Natural killer cell (primary cell): Measurements from ENCODE around the gene ADAMTS18. TPM values are rescaled to one million over a fixed set of nuclear protein-coding genes. Genes with fewer than 3 reads are reported as not detected.
A peak's percentile ranks its signal among the peaks of the same experiment; 100 is the strongest.

Source experiments
- ATAC-seq, 3 donors: fragments of 150-1000 bp in 2 of 3; fragments of 200-7000 bp in 1 of 3; cut with Tn5 transposase; 1 replicate in 1 of 3; 2 replicates in 2 of 3; pipeline ENCODE4 v1.10.0; 2021; ENCODE audit warnings: mild to moderate bottlenecking in 2 of 3, moderate library complexity in 2 of 3
- DNase-seq, 2 donors: peaks; one replicate each; pipeline versions ENCODE4 v3.0.0 to v3.0.0-alpha.2; 2013 to 2021; ENCODE audit warnings: mixed read lengths in 1 of 2
- H3K27ac ChIP-seq: one replicate; pipeline ENCODE4 v1.5.1; 2013; ENCODE audit warnings: mild to moderate bottlenecking, low read length
- H3K27me3 ChIP-seq: one replicate; pipeline ENCODE4 v1.6.1; 2013; ENCODE audit warnings: low read length; ENCODE audit not compliant: control insufficient read depth, insufficient read depth
- H3K36me3 ChIP-seq: one replicate; pipeline ENCODE4 v1.6.1; 2013; ENCODE audit warnings: low read length; ENCODE audit not compliant: control insufficient read depth, insufficient read depth
- H3K4me1 ChIP-seq: one replicate; pipeline ENCODE4 v1.6.1; 2013; ENCODE audit warnings: low read length; ENCODE audit not compliant: control insufficient read depth, insufficient read depth
- H3K4me3 ChIP-seq: one replicate; pipeline ENCODE4 v1.5.1; 2013; ENCODE audit warnings: low read length
- H3K9me3 ChIP-seq: one replicate; pipeline ENCODE4 v1.6.1; 2013; ENCODE audit warnings: low read length; ENCODE audit not compliant: control insufficient read depth, insufficient read depth
- H3K27ac Mint-ChIP-seq, 2 donors: one replicate each; pipeline ENCODE4 v1.8.0; 2022; ENCODE audit warnings: mild to moderate bottlenecking in 2 of 2, mixed read lengths in 2 of 2, moderate library complexity in 1 of 2
- H3K27me3 Mint-ChIP-seq, 2 donors: one replicate each; pipeline ENCODE4 v1.8.0; 2022; ENCODE audit warnings: low read depth in 2 of 2, mixed read lengths in 2 of 2
- H3K36me3 Mint-ChIP-seq: one replicate; pipeline ENCODE4 v1.8.0; 2022; ENCODE audit warnings: mixed read lengths
- H3K4me1 Mint-ChIP-seq, 2 donors: one replicate each; pipeline ENCODE4 v1.8.0; 2022; ENCODE audit warnings: mixed read lengths in 2 of 2
- H3K4me3 Mint-ChIP-seq: one replicate; pipeline ENCODE4 v1.8.0; 2022; ENCODE audit warnings: mild to moderate bottlenecking, moderate library complexity, mixed read lengths
- H3K9me3 Mint-ChIP-seq, 2 donors: one replicate each; pipeline ENCODE4 v1.8.0; 2022; ENCODE audit warnings: mixed read lengths in 2 of 2
- WGBS: methylation state at CpG from one replicate; pipeline ENCODE4 v1.1.7; 2013; ENCODE audit warnings: missing lambda C conversion rate; ENCODE audit not compliant: insufficient coverage; 5-methylcytosine and 5-hydroxymethylcytosine counted together
- intact Hi-C: fragments of 100-400 bp; cut with micrococcal nuclease; formaldehyde crosslinking; loops from one replicate; pipeline ENCODE4 v1.14.2; 2022
- total RNA-seq, 4 donors: library from RNA; stranded (reverse); fragments of 120-200 nt in 1 of 4; gene quantifications; one replicate each; pipeline versions ENCODE4 v1.2.3 to v1.2.4, GENCODE V29; 2013 to 2022
- TF ChIP-seq, protein P1 (sequence below): fragments of 200-600 bp; IDR thresholded peaks from one replicate; pipeline ENCODE4 v1.8.0; 2022; ENCODE audit warnings: antibody characterized with exemption

Gene ADAMTS18
- total RNA-seq, 3 donors from 2014 or later (not counting 1 experiment from before 2014, with no cell fraction given): not detected

DNA sequence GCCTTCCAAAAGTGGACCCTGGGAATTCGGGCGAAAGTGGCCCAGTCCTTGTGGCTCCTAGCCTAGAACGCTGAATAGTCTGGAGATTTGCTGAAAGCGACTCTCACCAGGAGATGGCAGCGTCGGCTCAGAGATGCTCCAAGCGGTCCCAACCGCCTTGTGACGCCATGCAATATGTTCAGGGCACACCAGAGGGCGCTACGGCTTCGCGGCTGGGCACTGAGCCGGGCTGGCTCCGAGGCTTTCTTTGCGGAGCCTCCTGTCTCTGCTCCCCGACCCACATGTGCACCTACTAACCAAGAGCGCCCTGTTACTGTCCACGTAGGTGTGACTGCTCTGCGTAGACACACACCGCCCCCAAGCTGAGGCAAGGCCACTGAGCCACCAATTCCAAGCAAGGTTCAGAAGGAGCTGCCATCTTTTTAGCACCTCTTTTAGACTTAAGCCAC lies 198.7 kb downstream of the ADAMTS18 start:
- intact Hi-C loops: loop anchor here (1.0 kb wide), 3 partner anchors 140 to 735 kb away; no protein-coding TSS in a partner anchor
- peak; percentile 99 for ATAC-seq
- H3K36me3 ChIP-seq: no peaks in the 10 kb centered on the region
- H3K27me3 ChIP-seq: no peaks in the 10 kb centered on the region
- no peak overlapping the region for H3K4me3 ChIP-seq
- no peak overlapping the region for H3K4me3 Mint-ChIP-seq
- H3K27ac ChIP-seq: no peak overlapping the region
- H3K9me3 Mint-ChIP-seq: no peaks in the 10 kb centered on the region
- WGBS: under 1% methylated on average over 21 of the region's 21 CpGs
- TF ChIP-seq, protein P1, sequence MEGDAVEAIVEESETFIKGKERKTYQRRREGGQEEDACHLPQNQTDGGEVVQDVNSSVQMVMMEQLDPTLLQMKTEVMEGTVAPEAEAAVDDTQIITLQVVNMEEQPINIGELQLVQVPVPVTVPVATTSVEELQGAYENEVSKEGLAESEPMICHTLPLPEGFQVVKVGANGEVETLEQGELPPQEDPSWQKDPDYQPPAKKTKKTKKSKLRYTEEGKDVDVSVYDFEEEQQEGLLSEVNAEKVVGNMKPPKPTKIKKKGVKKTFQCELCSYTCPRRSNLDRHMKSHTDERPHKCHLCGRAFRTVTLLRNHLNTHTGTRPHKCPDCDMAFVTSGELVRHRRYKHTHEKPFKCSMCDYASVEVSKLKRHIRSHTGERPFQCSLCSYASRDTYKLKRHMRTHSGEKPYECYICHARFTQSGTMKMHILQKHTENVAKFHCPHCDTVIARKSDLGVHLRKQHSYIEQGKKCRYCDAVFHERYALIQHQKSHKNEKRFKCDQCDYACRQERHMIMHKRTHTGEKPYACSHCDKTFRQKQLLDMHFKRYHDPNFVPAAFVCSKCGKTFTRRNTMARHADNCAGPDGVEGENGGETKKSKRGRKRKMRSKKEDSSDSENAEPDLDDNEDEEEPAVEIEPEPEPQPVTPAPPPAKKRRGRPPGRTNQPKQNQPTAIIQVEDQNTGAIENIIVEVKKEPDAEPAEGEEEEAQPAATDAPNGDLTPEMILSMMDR: peak; percentile 99
- H3K36me3 Mint-ChIP-seq: no peaks in the 10 kb centered on the region
- H3K9me3 ChIP-seq: no peaks in the 10 kb centered on the region
- peaks cover 8% of the 10 kb centered on the region in 2 donors for H3K27me3 Mint-ChIP-seq
- peak overlapping the region in 1 of 2 donors; percentile 20 for H3K27ac Mint-ChIP-seq
- H3K4me1 Mint-ChIP-seq: peaks cover 6 to 7% of the 10 kb centered on the region in 2 donors
- DNase-seq: peak; percentile 86 to 94
- peaks cover 6% of the 10 kb centered on the region for H3K4me1 ChIP-seq

DNA sequence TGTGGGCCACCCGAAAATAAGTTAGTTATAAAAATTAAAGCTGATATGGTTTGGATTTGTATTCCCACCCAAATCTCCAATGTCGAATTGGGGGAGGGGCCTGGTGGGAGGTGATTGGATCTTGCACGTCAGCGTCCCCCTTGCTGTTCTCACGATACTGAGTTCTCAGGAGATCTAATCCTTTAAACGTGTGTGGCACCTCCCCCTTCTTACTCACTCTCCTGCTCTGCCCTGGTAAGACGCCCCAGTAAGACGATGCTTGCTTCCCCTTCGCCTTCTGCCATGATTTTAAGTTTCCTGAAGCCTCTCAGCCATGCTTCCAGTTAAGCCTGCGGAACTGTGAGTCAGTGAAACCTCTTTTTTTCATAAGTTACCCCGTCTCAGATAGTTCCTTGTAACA lies 200.2 kb downstream of the ADAMTS18 start:
- Mint-ChIP-seq H3K9me3 (no peaks in the 10 kb centered on the region), H3K4me1 (peaks cover 6 to 7% of the 10 kb centered on the region in 2 donors), H3K36me3 (no peaks in the 10 kb centered on the region), H3K27ac (no peak overlapping the region), H3K27me3 (peaks cover 8 to 14% of the 10 kb centered on the region in 2 donors), H3K4me3 (no peak overlapping the region)
- TF ChIP-seq, protein P1: no peak
- no peak for DNase-seq
- peaks cover 6% of the 10 kb centered on the region for H3K4me1 ChIP-seq
- WGBS: 39% methylated on average over 11 of the region's 11 CpGs
- no peaks in the 10 kb centered on the region for H3K9me3 ChIP-seq
- H3K27ac ChIP-seq: no peak overlapping the region
- H3K27me3 ChIP-seq: no peaks in the 10 kb centered on the region
- no peaks in the 10 kb centered on the region for H3K36me3 ChIP-seq
- intact Hi-C loops: no loop called here
- no peak overlapping the region for H3K4me3 ChIP-seq
- no peak for ATAC-seq

DNA sequence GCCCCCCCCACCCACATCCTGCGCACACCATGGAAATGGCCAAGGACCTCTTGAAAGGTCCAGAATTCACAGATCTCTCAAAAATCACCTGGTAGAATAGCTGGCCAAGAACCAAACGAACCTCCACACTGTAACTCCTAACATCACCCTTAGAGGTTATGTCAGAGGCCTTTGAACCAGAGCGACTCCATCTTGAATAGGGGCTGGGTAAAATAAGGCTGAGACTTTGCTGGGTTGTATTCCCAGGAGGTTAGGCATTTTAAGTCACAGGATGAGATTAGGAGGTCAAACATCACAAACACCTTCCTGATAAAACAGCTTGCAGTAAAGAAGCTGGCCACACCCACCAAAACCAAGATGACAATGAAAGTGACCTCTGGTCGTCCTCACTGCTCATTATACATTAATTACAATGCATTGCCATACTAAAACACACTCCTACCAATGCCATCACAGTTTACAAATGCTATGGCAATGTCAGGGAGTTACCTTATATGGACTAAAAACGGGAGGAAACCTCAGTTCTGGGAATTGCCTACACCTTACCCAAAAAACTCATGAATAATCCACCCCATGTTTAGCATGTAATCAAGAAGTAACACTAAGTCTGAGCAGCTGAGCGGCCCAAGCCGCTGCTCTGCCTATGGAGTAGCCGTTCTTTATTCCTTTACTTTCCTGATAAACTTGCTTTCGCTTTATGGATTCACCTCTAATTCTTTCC lies 200.9 kb downstream of the ADAMTS18 start:
- Mint-ChIP-seq H3K4me3 (no peak overlapping the region), H3K27ac (no peak overlapping the region), H3K9me3 (no peaks in the 10 kb centered on the region), H3K27me3 (peaks cover 9 to 14% of the 10 kb centered on the region in 2 donors), H3K4me1 (peaks cover 6 to 7% of the 10 kb centered on the region in 2 donors), H3K36me3 (no peaks in the 10 kb centered on the region)
- DNase-seq (no peak), ATAC-seq (no peak)
- TF ChIP-seq, protein P1: no peak
- no peak overlapping the region for H3K4me3 ChIP-seq
- H3K4me1 ChIP-seq: peaks cover 6% of the 10 kb centered on the region
- H3K9me3 ChIP-seq: no peaks in the 10 kb centered on the region
- intact Hi-C loops: no loop called here
- no peak overlapping the region for H3K27ac ChIP-seq
- H3K36me3 ChIP-seq: no peaks in the 10 kb centered on the region
- no peaks in the 10 kb centered on the region for H3K27me3 ChIP-seq
- 80% methylated on average over 7 of the region's 9 CpGs for WGBS

Other genes starting within 250 kb of the ADAMTS18 start
- 10 to 100 TPM; 88.6 to 97.8 (median 91.1) TPM for gene MON1B, start 243.8 kb downstream of the ADAMTS18 start, total RNA-seq
- 10 to 100 TPM; 12.7 to 15.7 (median 14.4) TPM for gene SYCE1L, start 235.6 kb downstream of the ADAMTS18 start, total RNA-seq